Sigmoid colon (tissue), 4 donors: Measurements from ENCODE around the gene CCDC66.

Source experiments
- CTCF ChIP-seq, 4 experiments: fragments of 450-650 bp in 3 of 4; fragments of 200-600 bp in 1 of 4; IDR thresholded peaks; one replicate each; pipeline ENCODE4 v1.5.1; 2016 to 2019; ENCODE audit warnings: antibody characterized with exemption in 4 of 4, mild to moderate bottlenecking in 3 of 4, moderate library complexity in 2 of 4
- EP300 ChIP-seq, 4 donors: sonication (generic); formaldehyde crosslinking; IDR thresholded peaks; one replicate each; pipeline ENCODE4 v1.6.1; 2017; ENCODE audit warnings: antibody characterized with exemption in 4 of 4
- POLR2A ChIP-seq, 2 donors: fragments of 450-650 bp; IDR thresholded peaks; one replicate each; pipeline ENCODE4 v1.6.1; 2016; ENCODE audit warnings: antibody characterized with exemption in 2 of 2, mild to moderate bottlenecking in 2 of 2, moderate library complexity in 2 of 2
- POLR2AphosphoS5 ChIP-seq, 4 donors: sonication (generic); formaldehyde crosslinking; IDR thresholded peaks; one replicate each; pipeline ENCODE4 v1.6.1; 2017; ENCODE audit warnings: antibody characterized with exemption in 4 of 4

GRCh38 chr3:56633602-56634535 lies 76.9 kb downstream of the CCDC66 start:
- TF ChIP-seq CTCF (IDR thresholded peaks at IDR 0.05) (no peak), POLR2A (IDR thresholded peaks at IDR 0.05) (no peak), POLR2AphosphoS5 (IDR thresholded peaks at IDR 0.05) (no peak), EP300 (IDR thresholded peaks at IDR 0.05) (no peak)
